Measurements from ENCODE around the gene DNMBP. TPM values are rescaled to one million over a fixed set of nuclear protein-coding genes. Genes with fewer than 3 reads are reported as not detected.
"Not testable (repeated sequence)": the region's sequence is repeated elsewhere in the genome, so short reads cannot be mapped to it uniquely, and the experiment has no call there.

The DNMBP gene
- total RNA-seq, 2 experiments from 2014 or later: 4.1 to 4.4 TPM

GRCh38 chr10:99966306-99966705, 43.4 kb downstream of the DNMBP start:
- Mint-ChIP-seq H3K4me3 (no peak overlapping the region), H3K9me3 (ENCODE audit: insufficient read depth) (no peaks in the 10 kb centered on the region), H3K36me3 (ENCODE audit: low read depth) (peaks cover 11% of the 10 kb centered on the region), H3K27me3 (ENCODE audit: low read depth) (no peaks in the 10 kb centered on the region), H3K4me1 (ENCODE audit: low read depth) (peaks cover 2% of the 10 kb centered on the region), H3K27ac (no peak overlapping the region)
- DNase-seq (no peak), ATAC-seq (no peak)
- POLR2A ChIA-PET: no interaction called here
- CTCF ChIA-PET: interaction anchor here (3.1 kb wide), 1 partner anchor 120 kb away, joined by 22 read pairs; no protein-coding TSS in a partner anchor

- DNase-seq: no peak
- Mint-ChIP-seq H3K36me3 (ENCODE audit: low read depth) (peaks cover 7% of the 10 kb centered on the region), H3K27me3 (ENCODE audit: low read depth) (no peaks in the 10 kb centered on the region), H3K4me1 (ENCODE audit: low read depth) (peaks cover 2% of the 10 kb centered on the region), H3K27ac (no peak overlapping the region), H3K4me3 (no peak overlapping the region), H3K9me3 (ENCODE audit: insufficient read depth) (no peaks in the 10 kb centered on the region)
- ATAC-seq: no peak
- POLR2A ChIA-PET: no interaction called here
- CTCF ChIA-PET: interaction anchor here (3.1 kb wide), 1 partner anchor 120 kb away, joined by 22 read pairs; no protein-coding TSS in a partner anchor
Observed at GRCh38 chr10:99965700-99966099, 44.0 kb downstream of the DNMBP start.

- Mint-ChIP-seq H3K4me3 (no peak overlapping the region), H3K27me3 (ENCODE audit: low read depth) (no peaks in the 10 kb centered on the region), H3K9me3 (ENCODE audit: insufficient read depth) (no peaks in the 10 kb centered on the region), H3K27ac (no peak overlapping the region), H3K4me1 (ENCODE audit: low read depth) (peaks cover 2% of the 10 kb centered on the region), H3K36me3 (ENCODE audit: low read depth) (peaks cover under 1% of the 10 kb centered on the region)
- ATAC-seq (no peak), DNase-seq (no peak)
- ChIA-PET POLR2A (no interaction called here), CTCF (interaction anchor here (3.1 kb wide), 1 partner anchor 119 kb away, joined by 22 read pairs; no protein-coding TSS in a partner anchor)
Observed at GRCh38 chr10:99964791-99965190, 45.0 kb downstream of the DNMBP start.

- CTCF ChIA-PET: interaction anchor here (3.1 kb wide), 1 partner anchor 118 kb away, joined by 22 read pairs; no protein-coding TSS in a partner anchor
- H3K27me3 Mint-ChIP-seq (ENCODE audit: low read depth); H3K4me3 Mint-ChIP-seq; DNase-seq; H3K27ac Mint-ChIP-seq; ATAC-seq; H3K4me1 Mint-ChIP-seq (ENCODE audit: low read depth); H3K36me3 Mint-ChIP-seq (ENCODE audit: low read depth); H3K9me3 Mint-ChIP-seq (ENCODE audit: insufficient read depth); POLR2A ChIA-PET: not testable (repeated sequence)
Observed at GRCh38 chr10:99963467-99964165, 46.1 kb downstream of the DNMBP start.

GRCh38 chr10:99958806-99959205, 50.9 kb downstream of the DNMBP start:
- Mint-ChIP-seq H3K4me3 (no peak overlapping the region), H3K27ac (no peak overlapping the region), H3K9me3 (ENCODE audit: insufficient read depth) (no peaks in the 10 kb centered on the region), H3K27me3 (ENCODE audit: low read depth) (no peaks in the 10 kb centered on the region), H3K4me1 (ENCODE audit: low read depth) (no peaks in the 10 kb centered on the region), H3K36me3 (ENCODE audit: low read depth) (peaks cover 9% of the 10 kb centered on the region)
- no peak for ATAC-seq
- ChIA-PET POLR2A (no interaction called here), CTCF (interaction anchor here (1.0 kb wide), 1 partner anchor 113 kb away, joined by 3 read pairs; no protein-coding TSS in a partner anchor)
- DNase-seq: no peak

GRCh38 chr10:99958302-99958701, 51.4 kb downstream of the DNMBP start:
- ChIA-PET POLR2A (no interaction called here), CTCF (interaction anchor here (1.0 kb wide), 1 partner anchor 112 kb away, joined by 3 read pairs; no protein-coding TSS in a partner anchor)
- Mint-ChIP-seq H3K36me3 (ENCODE audit: low read depth) (peaks cover 9% of the 10 kb centered on the region), H3K27me3 (ENCODE audit: low read depth) (no peaks in the 10 kb centered on the region), H3K9me3 (ENCODE audit: insufficient read depth) (no peaks in the 10 kb centered on the region), H3K4me1 (ENCODE audit: low read depth) (no peaks in the 10 kb centered on the region), H3K27ac (no peak overlapping the region), H3K4me3 (no peak overlapping the region)
- ATAC-seq: no peak
- no peak for DNase-seq

GRCh38 chr10:99953510-99953909, 56.2 kb downstream of the DNMBP start:
- DNase-seq; H3K27ac Mint-ChIP-seq; H3K9me3 Mint-ChIP-seq (ENCODE audit: insufficient read depth); H3K4me3 Mint-ChIP-seq; ATAC-seq; H3K27me3 Mint-ChIP-seq (ENCODE audit: low read depth); H3K4me1 Mint-ChIP-seq (ENCODE audit: low read depth); POLR2A ChIA-PET; CTCF ChIA-PET: not testable (repeated sequence)
- peaks cover 24% of the 10 kb centered on the region for H3K36me3 Mint-ChIP-seq (ENCODE audit: low read depth)

- no peaks in the 10 kb centered on the region for H3K4me1 Mint-ChIP-seq (ENCODE audit: low read depth)
- no peak overlapping the region for H3K27ac Mint-ChIP-seq
- POLR2A ChIA-PET: no interaction called here
- no peak for DNase-seq
- H3K36me3 Mint-ChIP-seq (ENCODE audit: low read depth): peaks cover 24% of the 10 kb centered on the region
- no peak for ATAC-seq
- no peaks in the 10 kb centered on the region for H3K27me3 Mint-ChIP-seq (ENCODE audit: low read depth)
- no peak overlapping the region for H3K4me3 Mint-ChIP-seq
- H3K9me3 Mint-ChIP-seq (ENCODE audit: insufficient read depth): peaks cover 10% of the 10 kb centered on the region
- CTCF ChIA-PET: no interaction called here
Observed at GRCh38 chr10:99952799-99953198, 56.9 kb downstream of the DNMBP start.

- POLR2A ChIA-PET; H3K9me3 Mint-ChIP-seq (ENCODE audit: insufficient read depth); ATAC-seq; H3K36me3 Mint-ChIP-seq (ENCODE audit: low read depth); H3K27me3 Mint-ChIP-seq (ENCODE audit: low read depth); CTCF ChIA-PET; DNase-seq; H3K4me3 Mint-ChIP-seq; H3K4me1 Mint-ChIP-seq (ENCODE audit: low read depth); H3K27ac Mint-ChIP-seq: not testable (repeated sequence)
Observed at GRCh38 chr10:99946051-99946450, 63.7 kb downstream of the DNMBP start.

GRCh38 chr10:99945263-99945662, 64.5 kb downstream of the DNMBP start:
- peaks cover 3% of the 10 kb centered on the region for H3K36me3 Mint-ChIP-seq (ENCODE audit: low read depth)

GRCh38 chr10:99944860-99945259, 64.9 kb downstream of the DNMBP start:
- Mint-ChIP-seq H3K4me1 (ENCODE audit: low read depth) (no peaks in the 10 kb centered on the region), H3K9me3 (ENCODE audit: insufficient read depth) (no peaks in the 10 kb centered on the region), H3K27ac (no peak overlapping the region), H3K27me3 (ENCODE audit: low read depth) (no peaks in the 10 kb centered on the region), H3K36me3 (ENCODE audit: low read depth) (no peaks in the 10 kb centered on the region), H3K4me3 (no peak overlapping the region)
- POLR2A ChIA-PET: no interaction called here
- DNase-seq (no peak), ATAC-seq (no peak)
- CTCF ChIA-PET: interaction anchor here (0.9 kb wide), 1 partner anchor 99 kb away, joined by 3 read pairs; no protein-coding TSS in a partner anchor

More at GRCh38 chr10:99945263-99945662, 64.5 kb downstream of the DNMBP start:
- Mint-ChIP-seq H3K27me3 (ENCODE audit: low read depth) (no peaks in the 10 kb centered on the region), H3K9me3 (ENCODE audit: insufficient read depth) (peaks cover under 1% of the 10 kb centered on the region), H3K4me3 (no peak overlapping the region), H3K4me1 (ENCODE audit: low read depth) (no peaks in the 10 kb centered on the region), H3K27ac (no peak overlapping the region)
- DNase-seq (no peak), ATAC-seq (no peak)
- CTCF ChIA-PET: interaction anchor here (0.9 kb wide), 1 partner anchor 99 kb away, joined by 3 read pairs; no protein-coding TSS in a partner anchor
- POLR2A ChIA-PET: no interaction called here

- Mint-ChIP-seq H3K27me3 (ENCODE audit: low read depth) (no peaks in the 10 kb centered on the region), H3K9me3 (ENCODE audit: insufficient read depth) (no peaks in the 10 kb centered on the region), H3K27ac (no peak overlapping the region), H3K4me3 (no peak overlapping the region), H3K4me1 (ENCODE audit: low read depth) (no peaks in the 10 kb centered on the region), H3K36me3 (ENCODE audit: low read depth) (no peaks in the 10 kb centered on the region)
- CTCF ChIA-PET: no interaction called here
- POLR2A ChIA-PET: no interaction called here
- DNase-seq: no peak
- no peak for ATAC-seq
Observed at GRCh38 chr10:99943908-99944307, 65.8 kb downstream of the DNMBP start.

All from activated CD8-positive, alpha-beta T cell treated with anti-CD3 and anti-CD28 coated beads, Interleukin-2, amount 10 ng/mL, durations not matched to agents 7 days and 5 days (primary cell).